Smooth muscle cell of the pulmonary artery (primary cell): ENCODE measurements around the gene OR4C13. TPM values are rescaled to one million over a fixed set of nuclear protein-coding genes. Genes with fewer than 3 reads are reported as not detected.

Source experiments
- total RNA-seq: library from RNA; depleted of rRNA; stranded (reverse); fragments of >200 nt; gene quantifications from 2 replicates; pipeline ENCODE4 v1.2.3, GENCODE V29; 2014

OR4C13 gene
- not detected in 2 replicates for total RNA-seq

GRCh38 chr11:49952091-49952490 is at the start of gene OR4C13:
Gene OR4C13, plus strand, starts transcription at chr11:49952391. Its CDS starts 32 bp downstream, at chr11:49952423.

DNA sequence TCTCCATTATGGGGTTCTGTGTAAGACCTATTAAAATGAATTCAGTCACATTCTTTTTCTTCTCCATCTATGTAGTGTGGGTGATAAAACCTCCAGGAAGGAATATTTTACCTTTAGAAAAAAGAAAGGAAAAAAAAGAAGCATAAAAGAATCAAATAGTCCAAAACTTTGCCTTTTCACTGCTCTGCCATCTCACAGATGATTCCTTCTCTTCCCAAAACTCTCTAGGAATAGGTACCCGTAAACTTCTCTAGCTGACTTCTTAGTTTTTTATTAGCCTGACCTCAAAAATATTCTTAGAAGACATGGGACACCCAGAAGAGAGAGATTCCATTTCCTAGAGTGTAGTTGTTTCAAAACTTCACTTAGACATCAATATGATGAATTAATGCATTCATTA is 30.2 kb downstream of the OR4C13 start, which contains the start of gene OR4C12:
OR4C12 (minus strand) TSS at position 101 of the 400 bp plus-strand sequence; CDS start at position 67, 34 bp downstream.

Other genes starting within 250 kb of the OR4C13 start
- not detected in 2 replicates for gene OR4C12, start 30.1 kb downstream of the OR4C13 start, total RNA-seq
- gene OR4C45, start 80.5 kb downstream of the OR4C13 start, total RNA-seq = not detected in 2 replicates